Measurements from ENCODE around the gene FAN1.

FAN1 gene

DNA sequence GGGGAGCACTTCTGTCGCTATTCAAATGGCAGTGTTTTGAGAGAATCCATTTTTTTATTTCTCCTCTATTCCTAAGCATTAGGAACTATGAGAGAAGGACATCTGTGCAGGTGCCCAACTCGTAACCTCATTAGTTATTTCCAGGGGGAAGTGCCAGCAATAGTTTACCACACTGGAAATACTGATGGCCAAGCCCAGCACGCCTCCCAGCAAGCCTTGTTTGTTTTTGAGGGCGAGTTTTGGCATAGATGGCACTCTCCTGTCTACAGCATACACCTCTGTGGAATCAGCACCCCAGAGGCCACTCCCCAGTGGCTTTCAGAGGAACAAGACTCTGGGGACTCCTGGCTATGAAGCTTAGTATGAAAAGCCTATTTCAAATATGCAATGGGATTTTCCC is 36.6 kb downstream of the FAN1 start:
- H2BK15ac ChIP-seq (ENCODE audit: low read depth, poor library complexity, severe bottlenecking), result no peak overlapping the region
- H3K9me3 ChIP-seq (ENCODE audit: control insufficient read depth, low read length), result no peaks in the 10 kb centered on the region
- peak overlapping the region; percentile 36 for H3K27ac ChIP-seq (ENCODE audit: low read length, poor library complexity, severe bottlenecking)
- H2AFZ ChIP-seq (ENCODE audit: low read depth, low read length), result no peak overlapping the region
- H3K4me3 ChIP-seq (ENCODE audit: insufficient read depth in 1 of 2, low read depth in 1 of 2, low read length in 2 of 2), result no peak overlapping the region
- no peak overlapping the region for H2BK5ac ChIP-seq (ENCODE audit: low read depth, low read length, poor library complexity, severe bottlenecking)
- no peak overlapping the region for H3K14ac ChIP-seq (ENCODE audit: low read length in 2 of 2)
- H3K4me2 ChIP-seq (ENCODE audit: low read length, poor library complexity, severe bottlenecking), result no peak overlapping the region
- H2BK12ac ChIP-seq (ENCODE audit: low read length in 2 of 2), result no peak overlapping the region
- H3K27me3 ChIP-seq (ENCODE audit: control insufficient read depth in 1 of 2, insufficient read depth in 1 of 2, low read length in 2 of 2), result no peaks in the 10 kb centered on the region
- H3K36me3 ChIP-seq (ENCODE audit: control insufficient read depth in 1 of 2, insufficient read depth in 2 of 2, low read depth in 1 of 2, low read length in 2 of 2), result peaks cover 42 to 90% of the 10 kb centered on the region in 2 experiments
- H4K91ac ChIP-seq (ENCODE audit: low read length), result no peak overlapping the region
- 95% methylated on average over 4 of the region's 4 CpGs for WGBS
- peaks cover 22% of the 10 kb centered on the region for H3K79me1 ChIP-seq (replicated peaks; ENCODE audit: low read length, poor library complexity, severe bottlenecking)
- peaks cover 6% of the 10 kb centered on the region for H3K4me1 ChIP-seq (ENCODE audit: control insufficient read depth, insufficient read depth, low read depth, low read length)
- H4K8ac ChIP-seq (ENCODE audit: low read length), result no peak overlapping the region
- no peak overlapping the region for H3K23ac ChIP-seq (ENCODE audit: low read length in 2 of 2)
- DNase-seq, result no peak
- H2AK5ac ChIP-seq (ENCODE audit: low read length, severe bottlenecking), result peak overlapping the region; percentile 36
- no peak overlapping the region for H3K4ac ChIP-seq (ENCODE audit: low read depth in 1 of 2, low read length in 2 of 2)
- H3K9ac ChIP-seq (ENCODE audit: low read length), result no peak overlapping the region
- H3K18ac ChIP-seq (ENCODE audit: low read depth in 1 of 2, low read length in 2 of 2), result no peak overlapping the region
- no peak overlapping the region for H2BK120ac ChIP-seq (ENCODE audit: low read depth, low read length)

DNA sequence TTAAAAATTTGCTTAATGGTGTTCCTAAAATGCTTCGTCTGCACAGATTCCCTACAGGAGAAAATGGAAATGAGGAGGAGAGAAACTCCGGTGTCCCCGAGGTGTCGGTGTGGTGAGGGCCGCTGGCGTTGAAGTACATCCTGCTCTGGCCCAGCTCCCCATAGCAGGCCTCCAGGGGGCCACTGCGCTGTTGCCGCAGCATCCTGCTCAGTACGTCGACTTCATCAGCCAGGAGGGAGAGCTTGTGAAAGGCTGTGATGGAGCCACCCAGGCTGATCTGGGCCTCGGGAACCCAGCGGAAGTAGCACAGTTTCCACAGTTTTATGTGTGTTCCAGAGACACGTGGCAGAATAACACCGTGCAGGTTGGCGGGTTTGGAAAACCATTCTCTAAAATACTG is 37.8 kb downstream of the FAN1 start:
- Histone ChIP-seq H3K14ac (ENCODE audit: low read length in 2 of 2) (no peak overlapping the region), H4K91ac (ENCODE audit: low read length) (no peak overlapping the region), H3K4me3 (ENCODE audit: insufficient read depth in 1 of 2, low read depth in 1 of 2, low read length in 2 of 2) (no peak overlapping the region), H3K36me3 (ENCODE audit: control insufficient read depth in 1 of 2, insufficient read depth in 2 of 2, low read depth in 1 of 2, low read length in 2 of 2) (peaks cover 53 to 95% of the 10 kb centered on the region in 2 experiments), H2BK5ac (ENCODE audit: low read depth, low read length, poor library complexity, severe bottlenecking) (no peak overlapping the region), H3K27me3 (ENCODE audit: control insufficient read depth in 1 of 2, insufficient read depth in 1 of 2, low read length in 2 of 2) (no peaks in the 10 kb centered on the region), H3K23ac (ENCODE audit: low read length in 2 of 2) (no peak overlapping the region), H3K27ac (ENCODE audit: low read length, poor library complexity, severe bottlenecking) (no peak overlapping the region), H2BK120ac (ENCODE audit: low read depth, low read length) (no peak overlapping the region), H3K9ac (ENCODE audit: low read length) (no peak overlapping the region), H3K9me3 (ENCODE audit: control insufficient read depth, low read length) (no peaks in the 10 kb centered on the region), H3K4ac (ENCODE audit: low read depth in 1 of 2, low read length in 2 of 2) (no peak overlapping the region), H2BK12ac (ENCODE audit: low read length in 2 of 2) (no peak overlapping the region), H3K18ac (ENCODE audit: low read depth in 1 of 2, low read length in 2 of 2) (no peak overlapping the region), H3K79me1 (replicated peaks; ENCODE audit: low read length, poor library complexity, severe bottlenecking) (peaks cover 27% of the 10 kb centered on the region), H2BK15ac (ENCODE audit: low read depth, poor library complexity, severe bottlenecking) (no peak overlapping the region), H2AK5ac (ENCODE audit: low read length, severe bottlenecking) (no peak overlapping the region), H2AFZ (ENCODE audit: low read depth, low read length) (no peak overlapping the region), H3K4me1 (ENCODE audit: control insufficient read depth, insufficient read depth, low read depth, low read length) (peaks cover 6% of the 10 kb centered on the region), H3K4me2 (ENCODE audit: low read length, poor library complexity, severe bottlenecking) (no peak overlapping the region), H4K8ac (ENCODE audit: low read length) (no peak overlapping the region)
- 94% methylated on average over 15 of the region's 15 CpGs for WGBS
- DNase-seq, result no peak

DNA sequence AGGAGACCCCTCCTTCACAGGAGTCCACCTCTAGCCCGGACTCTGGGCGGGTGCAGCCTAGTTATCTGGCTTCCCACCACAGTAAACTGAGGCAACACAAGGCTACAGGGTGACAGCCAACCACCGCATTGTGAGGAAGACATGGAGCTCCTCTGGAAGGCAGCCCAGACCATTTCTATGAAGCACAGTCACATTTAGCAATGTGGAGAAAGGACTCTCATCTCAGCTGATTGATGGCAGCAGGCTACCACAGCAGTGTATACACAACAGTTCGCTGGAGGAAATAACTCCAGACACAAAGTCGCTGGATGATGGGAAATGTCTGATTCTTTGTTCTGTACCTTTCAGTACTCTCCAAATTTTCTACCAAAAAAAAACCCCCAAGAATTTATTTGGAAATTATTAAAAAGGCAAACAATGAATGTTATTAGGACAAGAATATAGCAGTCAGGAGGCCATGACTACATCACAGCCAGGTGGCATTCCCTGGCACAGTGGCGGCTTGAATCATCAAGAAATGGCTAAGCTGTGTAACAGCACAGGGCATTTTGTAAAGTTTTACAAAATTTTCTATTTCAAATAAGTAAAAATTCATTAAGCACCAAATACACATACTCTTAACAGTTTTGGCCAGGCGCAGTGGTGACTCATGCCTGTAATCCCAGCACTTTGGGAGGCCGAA is 40.1 kb downstream of the FAN1 start:
- no peak overlapping the region for H2BK15ac ChIP-seq (ENCODE audit: low read depth, poor library complexity, severe bottlenecking)
- H2AFZ ChIP-seq (ENCODE audit: low read depth, low read length), result no peak overlapping the region
- WGBS, result 96% methylated on average over 5 of the region's 8 CpGs

DNA sequence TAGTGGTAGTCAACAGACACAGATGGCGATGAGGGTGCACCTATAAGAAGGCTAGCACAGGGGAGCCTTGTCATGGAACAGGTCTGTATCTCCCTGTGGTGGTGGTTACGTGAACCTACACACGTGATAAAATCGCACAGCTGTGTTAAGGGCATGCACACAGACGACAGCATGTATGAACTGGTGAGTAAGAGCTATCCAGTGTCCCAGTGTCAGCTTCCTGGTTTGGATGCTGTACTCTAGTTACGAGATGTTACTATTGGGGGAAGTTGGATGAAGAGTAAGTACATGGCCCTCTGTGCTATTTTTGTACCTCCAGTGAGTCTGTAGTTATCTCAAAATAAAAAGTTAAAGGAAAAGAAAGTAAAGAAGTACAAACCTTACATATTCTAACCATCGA is 49.5 kb downstream of the FAN1 start:
- Histone ChIP-seq H4K91ac (ENCODE audit: low read length) (no peak overlapping the region), H2BK120ac (ENCODE audit: low read depth, low read length) (no peak overlapping the region)
- WGBS, result 95% methylated on average over 6 of the region's 7 CpGs

More for the DNA sequence above, 40.1 kb downstream of the FAN1 start:
- DNase-seq, result no peak
- H2BK5ac ChIP-seq (ENCODE audit: low read depth, low read length, poor library complexity, severe bottlenecking), result no peak overlapping the region
- peaks cover 31% of the 10 kb centered on the region for H3K79me1 ChIP-seq (replicated peaks; ENCODE audit: low read length, poor library complexity, severe bottlenecking)
- no peak overlapping the region for H3K4me3 ChIP-seq (ENCODE audit: insufficient read depth in 1 of 2, low read depth in 1 of 2, low read length in 2 of 2)
- H3K27me3 ChIP-seq (ENCODE audit: control insufficient read depth in 1 of 2, insufficient read depth in 1 of 2, low read length in 2 of 2), result no peaks in the 10 kb centered on the region
- H3K14ac ChIP-seq (ENCODE audit: low read length in 2 of 2), result no peak overlapping the region
- H3K4ac ChIP-seq (ENCODE audit: low read depth in 1 of 2, low read length in 2 of 2), result no peak overlapping the region
- no peak overlapping the region for H3K9ac ChIP-seq (ENCODE audit: low read length)
- H2AK5ac ChIP-seq (ENCODE audit: low read length, severe bottlenecking), result no peak overlapping the region
- H2BK120ac ChIP-seq (ENCODE audit: low read depth, low read length), result no peak overlapping the region
- H3K23ac ChIP-seq (ENCODE audit: low read length in 2 of 2), result no peak overlapping the region
- H3K4me1 ChIP-seq (ENCODE audit: control insufficient read depth, insufficient read depth, low read depth, low read length), result peaks cover 6% of the 10 kb centered on the region
- H3K36me3 ChIP-seq (ENCODE audit: control insufficient read depth in 1 of 2, insufficient read depth in 2 of 2, low read depth in 1 of 2, low read length in 2 of 2), result peaks cover 56 to 98% of the 10 kb centered on the region in 2 experiments
- peaks cover under 1% of the 10 kb centered on the region for H3K9me3 ChIP-seq (ENCODE audit: control insufficient read depth, low read length)
- H4K91ac ChIP-seq (ENCODE audit: low read length), result no peak overlapping the region
- no peak overlapping the region for H2BK12ac ChIP-seq (ENCODE audit: low read length in 2 of 2)
- H4K8ac ChIP-seq (ENCODE audit: low read length), result no peak overlapping the region
- no peak overlapping the region for H3K27ac ChIP-seq (ENCODE audit: low read length, poor library complexity, severe bottlenecking)
- H3K4me2 ChIP-seq (ENCODE audit: low read length, poor library complexity, severe bottlenecking), result no peak overlapping the region
- no peak overlapping the region for H3K18ac ChIP-seq (ENCODE audit: low read depth in 1 of 2, low read length in 2 of 2)

More for the DNA sequence above, 49.5 kb downstream of the FAN1 start:
- peak overlapping the region; percentile 35 for H2AK5ac ChIP-seq (ENCODE audit: low read length, severe bottlenecking)
- H4K8ac ChIP-seq (ENCODE audit: low read length), result no peak overlapping the region
- no peak overlapping the region for H2BK15ac ChIP-seq (ENCODE audit: low read depth, poor library complexity, severe bottlenecking)
- peaks cover 11% of the 10 kb centered on the region for H3K9me3 ChIP-seq (ENCODE audit: control insufficient read depth, low read length)
- H2BK12ac ChIP-seq (ENCODE audit: low read length in 2 of 2), result peak overlapping the region in 1 of 2 experiments; percentile 72
- no peak overlapping the region for H3K4ac ChIP-seq (ENCODE audit: low read depth in 1 of 2, low read length in 2 of 2)
- no peak overlapping the region for H2BK5ac ChIP-seq (ENCODE audit: low read depth, low read length, poor library complexity, severe bottlenecking)
- H3K14ac ChIP-seq (ENCODE audit: low read length in 2 of 2), result no peak overlapping the region
- H3K4me2 ChIP-seq (ENCODE audit: low read length, poor library complexity, severe bottlenecking), result no peak overlapping the region
- H3K27me3 ChIP-seq (ENCODE audit: control insufficient read depth in 1 of 2, insufficient read depth in 1 of 2, low read length in 2 of 2), result no peaks in the 10 kb centered on the region
- no peak overlapping the region for H3K4me3 ChIP-seq (ENCODE audit: insufficient read depth in 1 of 2, low read depth in 1 of 2, low read length in 2 of 2)
- peak overlapping the region in 1 of 2 experiments; percentile 51 for H3K18ac ChIP-seq (ENCODE audit: low read depth in 1 of 2, low read length in 2 of 2)
- H3K23ac ChIP-seq (ENCODE audit: low read length in 2 of 2), result no peak overlapping the region
- no peak overlapping the region for H2AFZ ChIP-seq (ENCODE audit: low read depth, low read length)
- peaks cover 18% of the 10 kb centered on the region for H3K4me1 ChIP-seq (ENCODE audit: control insufficient read depth, insufficient read depth, low read depth, low read length)
- DNase-seq, result peak; percentile 4
- no peak overlapping the region for H3K9ac ChIP-seq (ENCODE audit: low read length)
- peak overlapping the region; percentile 23 for H3K27ac ChIP-seq (ENCODE audit: low read length, poor library complexity, severe bottlenecking)
- H3K79me1 ChIP-seq (replicated peaks; ENCODE audit: low read length, poor library complexity, severe bottlenecking), result peaks cover 19% of the 10 kb centered on the region
- H3K36me3 ChIP-seq (ENCODE audit: control insufficient read depth in 1 of 2, insufficient read depth in 2 of 2, low read depth in 1 of 2, low read length in 2 of 2), result peaks cover 48 to 77% of the 10 kb centered on the region in 2 experiments

All from mesenchymal stem cell (in vitro differentiated cells and primary cell).